Neural crest cell (in vitro differentiated cells): ENCODE data around the gene ERN1. TPM values are rescaled to one million over a fixed set of nuclear protein-coding genes. Genes with fewer than 3 reads are reported as not detected.
"Not testable (repeated sequence)": the region's sequence is repeated elsewhere in the genome, so short reads cannot be mapped to it uniquely, and the experiment has no call there.

Experiments
- DNase-seq: peaks from one replicate; pipeline ENCODE4 v3.0.0; 2021; ENCODE audit warnings: low read depth, mixed read lengths, low spot score
- H3K27ac Mint-ChIP-seq: one replicate; pipeline ENCODE4 v1.8.0; 2021; ENCODE audit warnings: mild to moderate bottlenecking, mixed read lengths; ENCODE audit not compliant: unreplicated experiment
- H3K27me3 Mint-ChIP-seq: 2 replicates; pipeline ENCODE4 v1.8.0; 2021; ENCODE audit warnings: low read depth, mild to moderate bottlenecking, mixed read lengths
- H3K36me3 Mint-ChIP-seq: 2 replicates; pipeline ENCODE4 v1.8.0; 2021; ENCODE audit warnings: low read depth, mild to moderate bottlenecking, mixed read lengths
- H3K4me1 Mint-ChIP-seq: 2 replicates; pipeline ENCODE4 v1.8.0; 2021; ENCODE audit warnings: mixed read lengths
- H3K4me3 Mint-ChIP-seq: one replicate; pipeline ENCODE4 v1.8.0; 2021; ENCODE audit warnings: mild to moderate bottlenecking, mixed read lengths
- H3K9me3 Mint-ChIP-seq: 2 replicates; pipeline ENCODE4 v1.8.0; 2021; ENCODE audit warnings: mixed read lengths
- CTCF ChIP-seq: fragments of 200-600 bp; sonication (generic); conservative IDR thresholded peaks from 2 replicates; pipeline ENCODE4 v1.5.0; 2021; ENCODE audit warnings: antibody characterized with exemption, mild to moderate bottlenecking
- long read RNA-seq: library from polyadenylated mRNA; unstranded; transcript quantifications from one replicate; pipeline ENCODE4 v2.0.0, GENCODE V29; 2020
- total RNA-seq: library from RNA; stranded (reverse); gene quantifications from 2 replicates; pipeline ENCODE4 v1.2.1, GENCODE V29; 2021

Gene ERN1
- 8.5 and 11.1 TPM in 2 replicates for total RNA-seq
- long read RNA-seq, partial matches to known transcripts: 0 of 2 reads
- long read RNA-seq, other reads (novel, unspliced or antisense): 1 of 2 reads

GRCh38 chr17:64129765-64130558, at the start of gene ERN1:
TSS of gene ERN1 (minus strand) at chr17:64130144. CDS start at chr17:64130029, 115 bp downstream.
- Mint-ChIP-seq H3K4me3 (peak within 1 kb of the TSS; percentile 90), H3K4me1 (peaks cover 17% of the 10 kb centered on the region), H3K36me3 (no peaks in the 10 kb centered on the region), H3K27me3 (peaks cover 15% of the 10 kb centered on the region), H3K9me3 (no peaks in the 10 kb centered on the region), H3K27ac (peak within 1 kb of the TSS; percentile 83)
- DNase-seq: peak; percentile 81
- no peak for TF ChIP-seq CTCF

- DNase-seq, H3K27ac Mint-ChIP-seq, H3K9me3 Mint-ChIP-seq, H3K27me3 Mint-ChIP-seq, H3K4me3 Mint-ChIP-seq, H3K4me1 Mint-ChIP-seq: not testable (repeated sequence)
- peaks cover 12% of the 10 kb centered on the region for H3K36me3 Mint-ChIP-seq
These were observed 49.1 kb upstream of the ERN1 start for GRCh38 chr17:64179024-64179423.

- no peak for DNase-seq
- Mint-ChIP-seq H3K4me3 (no peak overlapping the region), H3K36me3 (peaks cover 12% of the 10 kb centered on the region), H3K27ac (no peak overlapping the region), H3K9me3 (no peaks in the 10 kb centered on the region), H3K4me1 (no peaks in the 10 kb centered on the region), H3K27me3 (no peaks in the 10 kb centered on the region)
- TF ChIP-seq CTCF: no peak
These were observed 48.3 kb upstream of the ERN1 start for GRCh38 chr17:64178011-64178825.

- no peak for TF ChIP-seq CTCF
- H3K4me1 Mint-ChIP-seq: no peaks in the 10 kb centered on the region
- DNase-seq: no peak
- no peaks in the 10 kb centered on the region for H3K27me3 Mint-ChIP-seq
- no peak overlapping the region for H3K4me3 Mint-ChIP-seq
- no peaks in the 10 kb centered on the region for H3K9me3 Mint-ChIP-seq
- H3K27ac Mint-ChIP-seq: no peak overlapping the region
- peaks cover 12% of the 10 kb centered on the region for H3K36me3 Mint-ChIP-seq
These were observed 47.5 kb upstream of the ERN1 start for GRCh38 chr17:64177311-64178010.

GRCh38 chr17:64176556-64176955, 46.6 kb upstream of the ERN1 start:
- H3K27ac Mint-ChIP-seq: no peak overlapping the region
- no peaks in the 10 kb centered on the region for H3K27me3 Mint-ChIP-seq
- no peaks in the 10 kb centered on the region for H3K4me1 Mint-ChIP-seq

More at GRCh38 chr17:64176556-64176955, 46.6 kb upstream of the ERN1 start:
- no peak for TF ChIP-seq CTCF
- Mint-ChIP-seq H3K9me3 (no peaks in the 10 kb centered on the region), H3K4me3 (no peak overlapping the region), H3K36me3 (peaks cover 12% of the 10 kb centered on the region)
- no peak for DNase-seq
